ENCODE results near the gene NPAS3.

NPAS3 gene

GRCh38 chr14:32938719-32939253, at the start of gene NPAS3:
Gene NPAS3, plus strand, starts transcription at chr14:32938879.
- no peak for FAIRE-seq

GRCh38 chr14:32896979-32897697, 41.5 kb upstream of the NPAS3 start:
- peak; percentile 96 for FAIRE-seq

GRCh38 chr14:32897698-32898064, 41.0 kb upstream of the NPAS3 start:
- FAIRE-seq = no peak

GRCh38 chr14:32898876-32899275, 39.8 kb upstream of the NPAS3 start:
- FAIRE-seq = no peak

GRCh38 chr14:32900547-32900946, 38.1 kb upstream of the NPAS3 start:
- FAIRE-seq = no peak

- no peak for FAIRE-seq
These were observed 33.7 kb upstream of the NPAS3 start for GRCh38 chr14:32905013-32905412.

- no peak for FAIRE-seq
These were observed 32.0 kb upstream of the NPAS3 start for GRCh38 chr14:32906672-32907071.

GRCh38 chr14:32908196-32909084, 30.2 kb upstream of the NPAS3 start:
- peak; percentile 69 for FAIRE-seq

GRCh38 chr14:32913725-32914124, 25.0 kb upstream of the NPAS3 start:
- FAIRE-seq = peak; percentile 48

- no peak for FAIRE-seq
These were observed 24.3 kb upstream of the NPAS3 start for GRCh38 chr14:32914391-32914790.

GRCh38 chr14:32920696-32921276, 17.9 kb upstream of the NPAS3 start:
- no peak for FAIRE-seq

GRCh38 chr14:32925439-32925838, 13.2 kb upstream of the NPAS3 start:
- peak; percentile 43 for FAIRE-seq

GRCh38 chr14:32932302-32932913, 6.3 kb upstream of the NPAS3 start:
- FAIRE-seq = no peak

GRCh38 chr14:32932914-32933628, 5.6 kb upstream of the NPAS3 start:
- FAIRE-seq = no peak

- FAIRE-seq = no peak
These were observed 5.0 kb upstream of the NPAS3 start for GRCh38 chr14:32933629-32934072.

GRCh38 chr14:32934073-32934880, 4.4 kb upstream of the NPAS3 start:
- peak; percentile 90 for FAIRE-seq

- peak; percentile 21 for FAIRE-seq
These were observed 3.6 kb upstream of the NPAS3 start for GRCh38 chr14:32934881-32935633.

GRCh38 chr14:32939254-32940065, 781 bp downstream of the NPAS3 start:
- FAIRE-seq = no peak

- FAIRE-seq = peak; percentile 21
These were observed 1.5 kb downstream of the NPAS3 start for GRCh38 chr14:32940066-32940651.

Data from A204.1 (cell line).